ENCODE measurements around the gene TMCC2.

DNA sequence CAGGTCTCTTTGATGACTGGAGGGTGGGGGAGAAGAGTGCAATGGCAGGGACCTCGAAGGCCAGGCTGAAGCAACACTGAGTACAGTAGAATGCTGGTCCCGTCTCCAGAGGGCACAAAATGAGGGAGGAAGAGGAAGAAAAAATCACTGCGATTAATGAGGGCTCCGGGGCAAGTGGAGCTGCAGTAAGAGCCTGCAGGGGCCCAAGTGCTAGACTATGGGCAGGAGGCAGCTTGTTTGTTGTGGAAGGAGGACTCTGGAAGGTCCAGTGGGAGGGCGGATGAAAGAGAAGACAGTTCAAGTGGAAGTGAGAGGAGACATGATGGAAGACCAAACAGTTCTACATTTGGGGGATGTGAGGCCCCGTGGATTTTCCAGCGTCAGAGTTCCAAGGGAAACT lies 17.4 kb downstream of the TMCC2 start:
- no peak for TF ChIP-seq POLR2AphosphoS5 (IDR thresholded peaks at IDR 0.05; ENCODE audit: low read depth)
- TF ChIP-seq, protein P1, sequence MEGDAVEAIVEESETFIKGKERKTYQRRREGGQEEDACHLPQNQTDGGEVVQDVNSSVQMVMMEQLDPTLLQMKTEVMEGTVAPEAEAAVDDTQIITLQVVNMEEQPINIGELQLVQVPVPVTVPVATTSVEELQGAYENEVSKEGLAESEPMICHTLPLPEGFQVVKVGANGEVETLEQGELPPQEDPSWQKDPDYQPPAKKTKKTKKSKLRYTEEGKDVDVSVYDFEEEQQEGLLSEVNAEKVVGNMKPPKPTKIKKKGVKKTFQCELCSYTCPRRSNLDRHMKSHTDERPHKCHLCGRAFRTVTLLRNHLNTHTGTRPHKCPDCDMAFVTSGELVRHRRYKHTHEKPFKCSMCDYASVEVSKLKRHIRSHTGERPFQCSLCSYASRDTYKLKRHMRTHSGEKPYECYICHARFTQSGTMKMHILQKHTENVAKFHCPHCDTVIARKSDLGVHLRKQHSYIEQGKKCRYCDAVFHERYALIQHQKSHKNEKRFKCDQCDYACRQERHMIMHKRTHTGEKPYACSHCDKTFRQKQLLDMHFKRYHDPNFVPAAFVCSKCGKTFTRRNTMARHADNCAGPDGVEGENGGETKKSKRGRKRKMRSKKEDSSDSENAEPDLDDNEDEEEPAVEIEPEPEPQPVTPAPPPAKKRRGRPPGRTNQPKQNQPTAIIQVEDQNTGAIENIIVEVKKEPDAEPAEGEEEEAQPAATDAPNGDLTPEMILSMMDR (IDR thresholded peaks at IDR 0.05; ENCODE audit: insufficient read depth, low read length): no peak
- TF ChIP-seq GABPA (IDR thresholded peaks at IDR 0.05; ENCODE audit: low read depth): no peak

Data from HL-60 (cell line).